ENCODE measurements around the gene C5.
"Not testable (repeated sequence)": the region's sequence is repeated elsewhere in the genome, so short reads cannot be mapped to it uniquely, and the experiment has no call there.

The C5 gene

GRCh38 chr9:121050128-121050988 is at the start of gene C5:
TSS of gene C5 (minus strand) at chr9:121050275. CDS start at chr9:121050246, 29 bp downstream.
- no peak for DNase-seq (ENCODE audit: low spot score)

DNA sequence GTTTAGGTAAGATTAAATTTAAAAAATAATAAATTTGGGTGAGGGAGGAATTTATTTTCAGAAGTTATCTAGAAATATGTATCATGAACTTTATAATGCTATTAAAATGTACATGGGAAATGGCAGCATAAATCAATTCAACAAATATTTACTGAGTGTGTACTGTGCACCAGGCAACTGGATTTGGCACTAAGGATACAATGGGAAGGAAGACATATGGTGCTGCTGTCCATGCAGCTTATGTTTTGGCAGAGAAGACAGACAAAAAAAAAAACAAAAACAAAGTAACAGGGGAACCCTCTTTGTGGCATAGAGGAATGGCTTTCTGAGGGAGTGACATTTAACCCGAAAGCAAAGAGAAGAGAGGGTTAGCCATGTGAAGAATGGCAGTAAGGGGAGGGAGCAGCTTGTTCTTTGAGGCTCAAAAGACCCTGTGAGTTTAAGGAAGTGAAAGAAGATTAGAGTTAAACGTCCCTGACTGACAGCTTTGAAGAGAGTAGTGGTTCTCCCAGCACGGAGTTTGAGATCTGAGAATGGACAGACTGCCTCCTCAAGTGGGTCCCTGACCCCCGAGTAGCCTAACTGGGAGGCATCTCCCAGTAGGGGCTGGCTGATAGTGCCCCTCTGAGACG is 48.6 kb upstream of the C5 start:
- DNase-seq (ENCODE audit: low spot score) = no peak

DNA sequence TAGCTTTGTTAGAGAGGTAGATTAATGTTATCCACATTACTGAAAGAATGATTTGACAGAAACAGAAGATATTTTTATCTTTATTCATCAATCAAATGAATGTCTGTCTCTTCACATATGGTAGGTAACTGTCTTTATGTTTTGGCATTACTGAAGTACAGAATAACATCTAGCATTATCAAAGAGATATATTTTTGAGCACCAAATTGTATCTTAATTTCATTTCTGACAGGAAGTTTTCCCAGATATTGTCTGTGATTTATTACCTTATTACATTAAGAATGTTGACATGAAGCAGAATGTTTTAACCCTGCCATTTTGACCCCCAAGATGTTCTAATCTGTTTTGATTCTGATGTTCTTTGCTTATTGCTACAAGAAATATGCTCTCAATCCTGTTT is 45.0 kb upstream of the C5 start:
- no peak for DNase-seq (ENCODE audit: low spot score)

GRCh38 chr9:121090743-121091142 is 40.7 kb upstream of the C5 start:
- DNase-seq (ENCODE audit: low spot score) = not testable (repeated sequence)

DNA sequence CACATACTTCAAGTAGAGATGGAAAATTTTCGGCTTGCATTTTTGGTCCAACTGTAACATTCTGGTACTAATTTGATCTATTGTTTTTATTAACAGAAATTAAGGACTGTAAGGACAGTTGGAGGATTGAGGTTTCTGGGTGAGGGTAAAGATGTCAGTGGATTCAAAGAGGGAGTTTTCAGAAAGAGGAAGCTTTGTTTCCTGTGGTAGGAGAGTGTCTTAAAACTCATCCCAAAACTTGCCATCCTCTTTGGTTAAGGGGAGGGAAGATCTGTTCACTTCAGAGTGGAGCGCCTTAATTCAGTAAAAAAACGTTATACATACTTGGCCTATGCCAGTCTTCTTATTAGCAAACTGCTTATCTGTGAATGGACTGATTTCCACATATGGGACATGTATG is 38.5 kb upstream of the C5 start:
- DNase-seq (ENCODE audit: low spot score) = no peak

DNA sequence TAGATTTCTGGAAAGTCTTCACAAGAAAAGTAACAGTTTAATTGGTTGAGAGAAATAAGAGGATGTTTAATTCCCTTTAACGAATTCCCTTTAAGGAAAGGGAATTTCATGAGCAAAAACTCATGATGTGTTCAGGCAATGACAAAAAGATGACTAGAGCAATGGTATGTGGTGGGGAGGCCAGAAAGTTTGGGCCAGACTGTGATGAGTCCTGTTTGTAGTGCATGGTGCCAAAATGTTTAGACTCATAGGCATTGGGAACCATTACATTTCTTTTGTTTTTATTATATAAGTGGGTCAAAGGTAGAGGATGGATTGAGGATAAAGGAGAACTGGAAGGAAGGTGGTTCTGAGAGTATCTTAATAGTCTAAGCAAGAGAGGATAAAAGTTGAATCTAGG is 35.6 kb upstream of the C5 start:
- DNase-seq (ENCODE audit: low spot score) = peak; percentile 68

GRCh38 chr9:121082075-121082474 is 32.0 kb upstream of the C5 start:
- DNase-seq (ENCODE audit: low spot score) = no peak

DNA sequence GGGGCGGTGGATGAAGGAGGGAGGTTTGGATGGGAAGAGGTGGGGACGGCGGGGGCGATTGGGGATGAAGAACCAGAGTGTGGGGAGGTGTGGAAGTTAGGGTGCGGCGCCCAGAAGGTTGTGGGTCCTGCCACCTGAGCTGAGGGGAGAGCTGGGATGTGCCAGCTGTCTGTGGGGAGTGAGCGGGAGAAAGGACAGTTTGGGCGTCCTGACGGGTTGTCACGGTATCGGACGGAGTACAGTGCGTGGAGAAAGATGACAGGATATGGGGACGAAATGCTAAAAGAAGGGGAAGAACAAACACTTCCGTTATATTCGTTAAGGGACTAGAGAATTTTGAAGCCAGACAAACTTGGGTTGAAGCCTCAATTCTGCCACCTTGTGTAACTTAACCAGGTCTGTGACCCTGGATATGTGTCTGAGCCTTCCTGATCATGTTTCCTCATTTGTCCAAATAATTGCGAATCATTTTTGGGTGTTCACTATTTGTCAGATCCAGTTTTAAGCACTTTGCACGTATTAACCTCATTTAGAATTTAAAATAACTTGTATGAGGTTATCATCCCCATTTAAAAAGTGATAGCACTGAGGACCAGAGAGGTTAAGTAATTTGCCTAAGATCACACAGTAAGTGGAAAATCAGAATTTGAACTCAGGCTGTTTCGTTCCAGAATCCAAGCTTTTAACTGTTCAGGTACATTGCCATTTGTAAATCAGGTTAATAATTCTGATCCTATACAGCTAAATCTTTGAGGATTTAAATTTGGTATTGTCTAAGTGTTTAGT is 25.4 kb upstream of the C5 start:
- no peak for DNase-seq (ENCODE audit: low spot score)

GRCh38 chr9:121074370-121075250 is 24.5 kb upstream of the C5 start, which contains the start of gene CNTRL:
TSS of gene CNTRL (plus strand) at chr9:121074955. CDS start at chr9:121088327, 13,372 bp downstream.
- peak; percentile 84 for DNase-seq (ENCODE audit: low spot score)

GRCh38 chr9:121073038-121073437 is 23.0 kb upstream of the C5 start:
- peak; percentile 60 for DNase-seq (ENCODE audit: low spot score)

DNA sequence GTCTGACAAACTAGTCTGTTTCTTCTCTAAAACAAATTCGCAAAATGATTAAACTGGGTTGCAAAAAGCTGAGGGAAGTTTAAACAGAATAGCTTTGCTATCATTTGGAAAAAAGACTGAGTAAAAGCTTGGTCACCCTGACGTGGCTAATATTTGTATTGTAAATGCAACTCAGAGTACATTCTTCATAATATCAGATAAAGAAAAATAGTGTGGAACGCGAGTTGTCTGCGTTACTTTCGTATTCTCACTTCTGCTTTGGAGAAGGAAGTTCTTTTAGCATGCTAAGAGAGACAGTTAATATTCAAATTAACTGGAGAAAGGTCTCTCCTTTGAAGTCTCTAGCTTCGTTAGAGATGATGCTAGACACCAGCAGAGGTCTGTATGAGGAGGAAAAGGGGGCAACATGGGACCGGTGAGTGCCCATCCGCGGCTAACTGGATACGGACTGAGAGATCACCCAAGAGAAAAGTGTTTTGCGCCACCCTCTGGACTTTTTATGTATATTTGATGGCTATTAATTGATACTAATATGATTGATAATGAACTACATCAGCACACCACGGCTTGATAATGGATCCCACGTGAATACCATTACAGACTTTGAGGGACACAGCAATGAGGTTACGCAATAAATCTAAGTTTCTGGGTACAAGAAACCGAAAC is 21.8 kb upstream of the C5 start:
- DNase-seq (ENCODE audit: low spot score) = peak; percentile 44

GRCh38 chr9:121071370-121071755 is 21.3 kb upstream of the C5 start:
- DNase-seq (ENCODE audit: low spot score) = no peak

GRCh38 chr9:121069396-121069795 is 19.3 kb upstream of the C5 start:
- no peak for DNase-seq (ENCODE audit: low spot score)

GRCh38 chr9:121067640-121068039 is 17.6 kb upstream of the C5 start:
- DNase-seq (ENCODE audit: low spot score) = no peak

DNA sequence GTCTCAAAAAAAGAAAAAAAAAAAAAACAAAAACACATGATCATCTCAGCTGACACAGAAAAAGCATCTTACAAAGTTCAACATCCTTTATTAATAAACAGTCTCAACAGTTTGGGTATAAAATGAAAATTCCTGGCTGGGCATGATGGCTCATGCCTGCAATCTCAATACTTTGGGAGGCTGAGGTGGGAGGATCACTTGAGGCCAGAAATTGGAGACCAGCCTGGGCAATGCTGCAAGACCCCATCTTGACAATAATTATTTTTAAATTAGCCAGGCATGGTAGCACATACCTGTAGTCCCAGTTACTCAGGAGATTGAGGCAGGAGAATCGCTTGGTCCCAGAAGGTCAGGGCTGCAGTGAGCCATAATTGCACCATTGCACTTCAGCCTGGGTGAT is 16.8 kb upstream of the C5 start:
- DNase-seq (ENCODE audit: low spot score) = no peak

GRCh38 chr9:121059998-121060636 is 10.0 kb upstream of the C5 start:
- peak; percentile 64 for DNase-seq (ENCODE audit: low spot score)

DNA sequence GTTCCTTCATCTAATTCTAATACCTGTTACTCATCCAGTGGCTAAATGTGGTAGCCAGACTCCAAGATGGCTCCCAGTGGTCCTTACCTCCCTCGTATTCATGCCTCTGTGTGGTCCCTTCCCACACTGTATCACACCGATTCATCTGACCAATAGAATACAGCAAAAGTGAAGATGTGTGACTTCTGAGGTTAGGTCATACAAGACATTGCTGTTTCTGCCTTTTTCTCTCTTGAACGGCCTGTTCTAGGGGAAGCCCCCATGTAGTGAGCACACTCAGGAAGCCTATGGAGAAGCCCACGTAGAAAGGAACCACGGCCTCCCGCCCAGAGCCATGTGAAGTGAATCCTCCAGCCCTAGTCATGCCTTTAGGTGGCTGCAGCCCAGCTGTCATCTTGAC is 9.4 kb upstream of the C5 start:
- no peak for DNase-seq (ENCODE audit: low spot score)

- no peak for DNase-seq (ENCODE audit: low spot score)
Measured at GRCh38 chr9:121057821-121058220, 7.7 kb upstream of the C5 start.

GRCh38 chr9:121055642-121056143 is 5.6 kb upstream of the C5 start:
- no peak for DNase-seq (ENCODE audit: low spot score)

- DNase-seq (ENCODE audit: low spot score) = no peak
Measured at GRCh38 chr9:121053544-121053943, 3.5 kb upstream of the C5 start.

Measured in AG08395 (cell line).